ENCODE results near the gene NALCN.

Gene NALCN

GRCh38 chr13:101018720-101019119 lies 397.6 kb downstream of the NALCN start:
- no peak for DNase-seq

GRCh38 chr13:101017123-101017872 lies 399.0 kb downstream of the NALCN start:
- no peak for DNase-seq

- no peak for DNase-seq
Measured at GRCh38 chr13:101016475-101016874, 399.8 kb downstream of the NALCN start.

GRCh38 chr13:101013245-101013644 lies 403.1 kb downstream of the NALCN start:
- DNase-seq, result no peak

GRCh38 chr13:101010100-101010499 lies 406.2 kb downstream of the NALCN start:
- no peak for DNase-seq

GRCh38 chr13:101007245-101007644 lies 409.1 kb downstream of the NALCN start:
- no peak for DNase-seq

All from suppressor macrophage (primary cell).